Stimulated activated CD8-positive, alpha-beta memory T cell treated with anti-CD3 and anti-CD28 coated beads, Interleukin-2, amount 100 ng/mL, for 48 hours (primary cell): Measurements from ENCODE around the gene GNPDA1.
A peak's percentile ranks its signal among the peaks of the same experiment; 100 is the strongest.
"Not testable (repeated sequence)": the region's sequence is repeated elsewhere in the genome, so short reads cannot be mapped to it uniquely, and the experiment has no call there.

Source experiments
- DNase-seq, 2 donors: peaks; one replicate each; pipeline ENCODE4 v3.0.0-alpha.2; 2020; ENCODE audit warnings: low read depth in 2 of 2

GNPDA1 gene

DNA sequence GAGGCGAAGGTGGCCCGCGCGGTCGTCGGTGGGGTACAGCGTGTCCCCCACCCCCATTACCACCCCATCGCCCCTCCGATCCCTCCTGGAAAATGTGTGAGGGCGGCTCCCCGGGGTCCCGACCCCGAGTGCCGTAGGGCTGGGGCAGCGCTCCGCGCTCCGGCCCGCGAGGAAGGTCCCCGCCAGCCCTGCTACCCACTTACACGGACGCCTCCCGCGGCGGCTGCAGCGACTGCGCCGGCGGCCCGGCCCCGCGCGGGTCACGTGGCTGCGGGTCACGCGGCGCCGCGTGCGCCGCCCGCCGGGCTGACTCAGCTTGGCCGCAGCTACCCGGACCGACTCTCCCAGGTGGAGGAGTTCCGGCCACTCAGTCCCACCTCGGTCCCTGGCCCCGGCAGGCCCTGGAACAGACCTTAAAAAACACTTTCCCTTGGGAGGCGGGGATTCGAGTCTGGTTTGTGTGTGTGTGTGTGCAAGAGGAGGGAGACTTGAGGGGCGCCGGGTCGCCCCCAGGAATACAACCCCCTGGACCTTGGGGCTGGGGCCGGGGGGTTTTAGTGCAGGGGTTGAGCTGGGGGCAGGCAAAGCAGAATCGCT, at the start of gene GNPDA1:
Gene GNPDA1, minus strand, starts transcription at position 236 of the 597 bp plus-strand sequence. CDS start 992 bp downstream, outside the sequence.
- DNase-seq: peak; percentile 62

DNA sequence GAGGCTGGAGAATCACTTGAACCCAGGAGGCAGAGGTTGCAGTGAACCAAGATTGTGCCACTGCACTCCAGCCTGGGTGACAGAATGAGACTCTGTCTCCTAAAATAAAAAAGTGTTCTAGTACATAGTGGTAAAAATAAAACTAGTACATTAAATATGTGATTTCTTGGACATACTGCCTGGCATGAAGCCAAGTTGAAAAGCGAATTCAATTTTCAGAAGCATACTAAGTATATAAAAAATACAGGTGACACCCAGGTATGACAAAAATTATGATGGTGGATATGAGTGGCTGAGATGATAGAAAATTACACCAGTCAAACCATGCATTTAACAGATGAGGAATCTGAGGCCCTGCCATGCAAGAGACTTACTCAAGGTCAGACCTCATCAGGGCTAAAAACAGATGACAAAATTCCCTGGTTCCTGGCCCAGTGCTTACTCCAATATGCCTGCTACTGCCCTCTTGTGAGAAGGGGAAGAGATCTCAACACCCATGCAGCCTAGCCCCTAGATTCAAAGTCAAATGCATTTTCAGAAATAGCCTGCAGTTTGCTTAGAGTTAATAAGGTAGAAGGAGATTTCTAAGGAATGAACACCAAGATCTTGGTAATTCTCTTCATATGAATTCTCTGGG, 46.6 kb upstream of the GNPDA1 start:
- DNase-seq: no peak

- no peak for DNase-seq
Measured at GRCh38 chr5:142057697-142058056, 44.9 kb upstream of the GNPDA1 start.

- no peak for DNase-seq
Measured at GRCh38 chr5:142056816-142057696, 44.2 kb upstream of the GNPDA1 start.

GRCh38 chr5:142055301-142055700, 42.5 kb upstream of the GNPDA1 start:
- no peak for DNase-seq

GRCh38 chr5:142053426-142054151, 40.8 kb upstream of the GNPDA1 start:
- DNase-seq: no peak

GRCh38 chr5:142052026-142052425, 39.2 kb upstream of the GNPDA1 start:
- DNase-seq: not testable (repeated sequence)

- no peak for DNase-seq
Measured at GRCh38 chr5:142048272-142048671, 35.4 kb upstream of the GNPDA1 start.

GRCh38 chr5:142046191-142046590, 33.4 kb upstream of the GNPDA1 start:
- no peak for DNase-seq

DNA sequence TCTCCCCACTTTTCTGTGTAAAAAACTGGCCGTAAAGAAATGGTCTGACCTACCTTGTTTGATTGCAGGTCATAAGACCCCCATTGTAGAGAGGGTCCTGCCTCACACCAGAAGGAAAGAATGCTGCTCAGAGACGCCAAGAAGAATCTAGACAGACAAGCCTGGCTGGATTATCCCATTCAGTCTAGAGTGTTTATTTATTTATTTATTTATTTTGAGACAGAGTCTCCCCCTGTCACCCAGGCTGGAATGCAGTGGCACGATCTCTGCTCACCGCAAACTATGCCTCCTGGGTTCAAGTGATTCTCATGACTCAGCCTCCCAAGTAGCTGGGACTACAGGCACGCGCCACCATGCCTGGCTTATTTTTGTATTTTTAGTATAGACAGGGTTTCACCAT, 28.1 kb upstream of the GNPDA1 start:
- not testable (repeated sequence) for DNase-seq

DNA sequence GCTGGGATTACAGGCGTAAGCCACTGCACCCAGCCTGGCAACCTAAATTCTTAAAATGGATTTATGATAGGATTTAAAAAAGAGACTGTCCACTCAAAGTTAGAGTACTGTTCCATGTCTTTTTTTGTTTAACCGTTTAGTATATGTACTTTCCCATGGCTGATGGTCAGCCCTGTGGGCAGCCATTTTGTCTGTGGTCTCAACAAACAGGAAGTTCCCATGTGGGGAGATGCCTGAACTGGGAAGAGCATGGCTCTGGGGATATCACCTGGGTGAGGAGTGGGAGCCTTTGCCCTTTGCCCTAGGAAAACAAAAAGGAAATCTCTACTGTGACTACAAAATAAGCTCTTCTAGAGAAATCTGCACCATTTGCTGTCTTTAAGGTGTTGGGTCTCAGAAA, 27.5 kb upstream of the GNPDA1 start:
- DNase-seq: no peak

GRCh38 chr5:142038735-142039134, 25.9 kb upstream of the GNPDA1 start:
- DNase-seq: no peak

GRCh38 chr5:142037599-142037998, 24.8 kb upstream of the GNPDA1 start:
- not testable (repeated sequence) for DNase-seq

GRCh38 chr5:142036918-142037317, 24.1 kb upstream of the GNPDA1 start:
- no peak for DNase-seq

GRCh38 chr5:142034994-142035393, 22.2 kb upstream of the GNPDA1 start:
- no peak for DNase-seq

DNA sequence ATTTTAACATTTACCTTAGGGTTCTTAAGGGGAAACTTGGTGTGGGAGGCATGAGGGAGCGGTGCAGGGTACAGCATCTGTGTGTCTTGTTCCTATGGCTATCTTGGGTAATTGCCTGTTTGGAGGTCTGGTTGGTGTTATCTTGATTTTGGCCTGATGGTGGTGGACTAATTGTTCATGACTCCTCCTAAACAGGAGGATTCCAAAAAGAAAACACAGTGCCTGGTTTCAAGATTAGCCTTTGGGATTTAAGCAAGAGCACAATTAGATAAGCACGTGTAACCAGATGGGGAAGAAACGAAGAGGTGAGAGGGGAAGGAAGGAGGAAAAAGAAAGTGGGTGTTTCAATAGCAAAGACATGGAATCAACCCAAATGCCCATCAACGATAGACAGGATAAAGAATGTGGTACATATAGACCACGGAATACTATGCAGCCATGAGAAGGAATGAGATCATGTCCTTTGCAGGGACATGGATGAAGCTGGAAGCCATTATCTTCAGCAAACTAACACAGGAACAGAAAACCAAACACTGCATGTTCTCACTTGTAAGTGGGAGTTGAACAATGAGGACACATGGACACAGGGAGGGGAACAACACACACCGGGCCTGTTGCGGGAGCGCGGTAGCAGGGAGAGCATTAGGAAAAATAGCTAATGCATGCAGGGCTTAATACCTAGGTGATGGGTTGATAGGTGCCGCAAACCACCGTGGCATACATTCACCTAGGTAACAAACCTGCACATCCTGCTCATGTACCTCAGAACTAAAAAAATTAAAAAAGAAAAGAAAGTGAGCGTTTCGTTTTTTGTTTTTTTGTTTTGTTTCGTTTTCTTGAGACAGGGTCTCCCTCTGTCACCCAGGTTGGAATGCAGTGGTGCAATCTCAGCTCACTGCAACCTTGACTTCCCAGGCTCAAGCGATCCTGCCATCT, 21.1 kb upstream of the GNPDA1 start:
- not testable (repeated sequence) for DNase-seq

GRCh38 chr5:142032747-142033631, 20.2 kb upstream of the GNPDA1 start:
- no peak for DNase-seq

DNA sequence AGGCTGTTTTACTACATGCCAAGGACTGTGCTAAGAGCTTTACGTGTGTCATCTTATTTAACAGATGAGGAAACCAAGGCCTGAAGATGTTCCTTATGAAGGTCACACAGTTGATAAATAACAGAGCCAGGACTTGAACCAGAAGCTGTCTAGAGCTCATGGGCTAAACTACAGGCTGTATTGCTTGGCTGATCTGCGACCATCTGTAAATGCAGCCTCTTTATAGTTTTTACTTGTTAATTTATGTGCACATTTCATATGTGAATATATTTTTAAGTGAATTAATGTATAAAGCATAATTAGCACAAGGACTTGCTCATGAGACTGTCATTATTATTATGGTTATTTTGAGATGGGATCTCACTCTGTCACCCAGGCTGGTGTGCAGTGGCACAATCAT, 19.3 kb upstream of the GNPDA1 start:
- no peak for DNase-seq

DNA sequence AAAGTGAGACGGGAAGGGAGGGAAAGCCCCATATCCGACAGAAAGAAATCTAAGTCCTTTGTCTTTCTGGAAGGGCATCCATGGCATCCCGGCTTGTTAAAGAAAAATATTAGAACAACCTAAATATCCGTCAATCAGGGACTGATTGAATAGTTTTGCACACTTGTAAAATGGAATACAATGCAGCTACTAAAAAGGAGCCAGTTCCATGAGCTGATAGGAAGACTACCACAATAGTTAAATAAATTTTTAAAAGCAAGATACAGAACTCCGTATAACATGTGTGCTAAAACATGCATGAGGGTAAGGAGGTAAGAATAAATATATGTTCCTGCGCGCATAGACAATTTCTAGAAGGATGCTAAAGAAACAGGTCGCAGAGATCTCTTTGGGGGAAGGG, 12.8 kb upstream of the GNPDA1 start:
- DNase-seq: no peak

GRCh38 chr5:142024771-142025304, 12.0 kb upstream of the GNPDA1 start:
- DNase-seq: peak; percentile 72 to 82
